GM10847 (cell line): ENCODE results near the gene LOC101059915.

ENCODE experiments used
- POLR2A ChIP-seq: IDR thresholded peaks from 2 replicates; pipeline ENCODE4 v1.6.1; 2011; ENCODE audit not compliant: insufficient read length; ENCODE audit errors: extremely low read depth

LOC101059915 gene

GRCh38 chrX:71667328-71668247 lies at the start of gene LOC101059915:
Gene LOC101059915, plus strand, starts transcription at chrX:71667546.
- TF ChIP-seq POLR2A = no peak

GRCh38 chrX:71617742-71618141 lies 49.6 kb upstream of the LOC101059915 start:
- no peak for TF ChIP-seq POLR2A

GRCh38 chrX:71618303-71618721 lies 49.0 kb upstream of the LOC101059915 start, which contains the start of gene CXCR3:
Gene CXCR3, minus strand, starts transcription at chrX:71618511. Its CDS starts 62 bp downstream, at chrX:71618449.
- no peak for TF ChIP-seq POLR2A

- no peak for TF ChIP-seq POLR2A
Observed at GRCh38 chrX:71618787-71619186, 48.6 kb upstream of the LOC101059915 start.

- no peak for TF ChIP-seq POLR2A
Observed at GRCh38 chrX:71619193-71619592, 48.2 kb upstream of the LOC101059915 start.

- TF ChIP-seq POLR2A = no peak
Observed at GRCh38 chrX:71619986-71620385, 47.4 kb upstream of the LOC101059915 start.

- TF ChIP-seq POLR2A = no peak
Observed at GRCh38 chrX:71621603-71622002, 45.7 kb upstream of the LOC101059915 start.

- TF ChIP-seq POLR2A = no peak
Observed at GRCh38 chrX:71622032-71622575, 45.2 kb upstream of the LOC101059915 start.

- no peak for TF ChIP-seq POLR2A
Observed at GRCh38 chrX:71622576-71623450, 44.5 kb upstream of the LOC101059915 start.

- TF ChIP-seq POLR2A = no peak
Observed at GRCh38 chrX:71623714-71624113, 43.6 kb upstream of the LOC101059915 start.

- TF ChIP-seq POLR2A = no peak
Observed at GRCh38 chrX:71625471-71625870, 41.9 kb upstream of the LOC101059915 start.

- TF ChIP-seq POLR2A = no peak
Observed at GRCh38 chrX:71626576-71626975, 40.8 kb upstream of the LOC101059915 start.

GRCh38 chrX:71627588-71628404 lies 39.5 kb upstream of the LOC101059915 start:
- no peak for TF ChIP-seq POLR2A

GRCh38 chrX:71629467-71629866 lies 37.9 kb upstream of the LOC101059915 start:
- no peak for TF ChIP-seq POLR2A
